CD4-positive, CD25-positive, alpha-beta regulatory T cell (primary cell): ENCODE data around the gene SH3BP5L. TPM values are rescaled to one million over a fixed set of nuclear protein-coding genes. Genes with fewer than 3 reads are reported as not detected.

ENCODE experiments used
- ATAC-seq, 2 donors: fragments of 150-1000 bp; cut with Tn5 transposase; one replicate each; pipeline ENCODE4 v1.10.0; 2021; ENCODE audit warnings: low read depth in 2 of 2, moderate number of reproducible peaks in 2 of 2, moderate library complexity in 1 of 2
- DNase-seq, 3 donors: peaks; one replicate each; pipeline versions ENCODE4 v3.0.0 to v3.0.0-alpha.2; 2012 to 2022; ENCODE audit warnings: mixed read lengths in 1 of 3
- H3K27ac ChIP-seq: one replicate; pipeline ENCODE4 v1.7.0; 2013; ENCODE audit warnings: mild to moderate bottlenecking, low read length; ENCODE audit not compliant: insufficient read depth, poor library complexity, severe bottlenecking
- H3K27me3 ChIP-seq: one replicate; pipeline ENCODE4 v1.7.0; 2013; ENCODE audit warnings: low read length; ENCODE audit not compliant: control insufficient read depth, insufficient read depth
- H3K36me3 ChIP-seq: one replicate; pipeline ENCODE4 v1.7.0; 2013; ENCODE audit warnings: mild to moderate bottlenecking, low read length, moderate library complexity; ENCODE audit not compliant: control insufficient read depth, insufficient read depth
- H3K4me1 ChIP-seq: 2 replicates; pipeline ENCODE4 v1.7.0; 2013; ENCODE audit warnings: mild to moderate bottlenecking, low read length; ENCODE audit not compliant: insufficient read depth, control insufficient read depth, poor library complexity, severe bottlenecking
- H3K4me3 ChIP-seq: one replicate; pipeline ENCODE4 v1.7.0; 2013; ENCODE audit warnings: low read depth, mild to moderate bottlenecking, low read length, moderate library complexity
- H3K9me3 ChIP-seq, 2 experiments: 1 replicate in 1 of 2; 2 replicates in 1 of 2; pipeline ENCODE4 v1.7.0; 2013; ENCODE audit warnings: low read length in 2 of 2, mild to moderate bottlenecking in 1 of 2, moderate library complexity in 1 of 2; ENCODE audit not compliant: control insufficient read depth in 2 of 2
- H3K27ac Mint-ChIP-seq, 3 donors: one replicate each; pipeline ENCODE4 v1.8.0; 2020 to 2022; ENCODE audit warnings: mild to moderate bottlenecking in 3 of 3, mixed read lengths in 3 of 3, moderate library complexity in 2 of 3
- H3K27me3 Mint-ChIP-seq: one replicate; pipeline ENCODE4 v1.8.0; 2022; ENCODE audit warnings: mild to moderate bottlenecking, mixed read lengths
- H3K36me3 Mint-ChIP-seq: one replicate; pipeline ENCODE4 v1.8.0; 2020; ENCODE audit warnings: mixed read lengths
- H3K4me1 Mint-ChIP-seq, 4 donors: one replicate each; pipeline ENCODE4 v1.8.0; 2020 to 2022; ENCODE audit warnings: mixed read lengths in 4 of 4, mild to moderate bottlenecking in 1 of 4
- H3K4me3 Mint-ChIP-seq, 4 donors: one replicate each; pipeline ENCODE4 v1.8.0; 2020 to 2022; ENCODE audit warnings: mild to moderate bottlenecking in 4 of 4, mixed read lengths in 4 of 4, moderate library complexity in 3 of 4
- H3K9me3 Mint-ChIP-seq, 7 donors: one replicate each; pipeline ENCODE4 v1.8.0; 2020 to 2022; ENCODE audit warnings: mixed read lengths in 7 of 7, mild to moderate bottlenecking in 3 of 7, moderate library complexity in 2 of 7
- polyA plus RNA-seq, 4 donors: library from polyadenylated mRNA; unstranded; fragments of 300-500 nt; fragmentation: Illumina TruSeq; gene quantifications; one replicate each; pipeline ENCODE4 v1.2.3, GENCODE V29; 2021
- total RNA-seq: library from RNA; stranded (reverse); gene quantifications from one replicate; pipeline ENCODE4 v1.2.3, GENCODE V29; 2022

SH3BP5L gene
- total and polyA plus RNA-seq, 5 donors from 2014 or later = 2.2 to 18.3 (median 5.0) TPM

DNA sequence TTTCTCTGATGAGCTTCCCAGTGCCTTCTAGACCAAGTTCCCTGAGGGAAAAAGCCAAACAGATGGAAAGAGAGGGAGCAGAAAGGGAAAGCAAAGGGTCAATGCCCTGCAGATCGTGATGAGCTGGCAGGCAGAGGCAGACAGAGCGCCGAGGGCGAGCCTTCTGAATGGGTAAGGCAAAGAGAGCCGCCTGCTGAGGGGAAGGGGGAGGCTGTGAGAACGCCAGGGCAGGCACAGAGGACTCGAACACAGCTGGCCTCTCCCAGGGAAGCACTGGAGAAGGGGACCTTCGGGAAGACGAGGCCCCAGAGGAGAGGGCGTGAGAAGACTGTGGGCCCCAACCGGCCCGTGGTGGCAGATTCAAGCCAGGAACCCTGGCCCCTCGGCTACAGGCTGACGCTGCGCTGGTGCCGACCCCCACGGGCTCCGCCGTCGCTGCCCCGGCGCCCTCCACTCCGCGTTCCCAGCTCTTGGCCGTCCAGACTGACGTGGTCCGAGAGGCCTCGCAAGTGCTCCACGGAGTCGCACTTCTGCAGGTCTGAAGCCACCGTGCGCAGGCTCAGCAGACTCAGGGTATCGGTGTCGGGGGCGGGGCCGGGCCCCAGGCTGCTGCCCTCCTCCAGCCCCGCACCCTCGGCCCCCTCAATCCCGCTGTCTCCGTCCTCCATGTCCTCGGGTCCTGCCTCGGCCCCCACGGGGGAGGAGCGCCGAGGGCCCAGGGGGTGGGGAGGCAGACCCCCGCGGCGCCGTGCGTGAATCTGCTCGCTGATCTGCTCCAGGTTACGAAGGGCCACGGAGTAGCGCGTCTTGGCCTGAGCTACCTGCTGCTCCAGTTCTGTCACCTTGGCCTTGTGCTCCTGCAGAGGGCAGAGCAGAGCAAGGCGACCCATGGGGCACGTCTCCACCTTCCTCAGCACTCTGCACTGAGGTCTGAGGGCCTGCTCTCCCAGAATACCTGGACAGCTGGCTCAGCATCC is 13.9 kb downstream of the SH3BP5L start:
- no peaks in the 10 kb centered on the region for H3K9me3 ChIP-seq
- peaks cover 43% of the 10 kb centered on the region for H3K36me3 ChIP-seq
- ATAC-seq (no peak), DNase-seq (peak in 1 of 3 donors; percentile 22)
- no peaks in the 10 kb centered on the region for H3K9me3 Mint-ChIP-seq
- H3K27me3 ChIP-seq = no peaks in the 10 kb centered on the region
- peak overlapping the region in 1 of 4 donors; percentile 64 for H3K4me3 Mint-ChIP-seq
- peaks cover 41% of the 10 kb centered on the region for H3K36me3 Mint-ChIP-seq
- H3K27ac ChIP-seq = no peak overlapping the region
- H3K27ac Mint-ChIP-seq = peak overlapping the region in 1 of 3 donors; percentile 73
- no peaks in the 10 kb centered on the region for H3K27me3 Mint-ChIP-seq
- no peak overlapping the region for H3K4me3 ChIP-seq
- peaks cover 8 to 20% (median 11%) of the 10 kb centered on the region in 4 donors for H3K4me1 Mint-ChIP-seq
- H3K4me1 ChIP-seq = peaks cover 9% of the 10 kb centered on the region

DNA sequence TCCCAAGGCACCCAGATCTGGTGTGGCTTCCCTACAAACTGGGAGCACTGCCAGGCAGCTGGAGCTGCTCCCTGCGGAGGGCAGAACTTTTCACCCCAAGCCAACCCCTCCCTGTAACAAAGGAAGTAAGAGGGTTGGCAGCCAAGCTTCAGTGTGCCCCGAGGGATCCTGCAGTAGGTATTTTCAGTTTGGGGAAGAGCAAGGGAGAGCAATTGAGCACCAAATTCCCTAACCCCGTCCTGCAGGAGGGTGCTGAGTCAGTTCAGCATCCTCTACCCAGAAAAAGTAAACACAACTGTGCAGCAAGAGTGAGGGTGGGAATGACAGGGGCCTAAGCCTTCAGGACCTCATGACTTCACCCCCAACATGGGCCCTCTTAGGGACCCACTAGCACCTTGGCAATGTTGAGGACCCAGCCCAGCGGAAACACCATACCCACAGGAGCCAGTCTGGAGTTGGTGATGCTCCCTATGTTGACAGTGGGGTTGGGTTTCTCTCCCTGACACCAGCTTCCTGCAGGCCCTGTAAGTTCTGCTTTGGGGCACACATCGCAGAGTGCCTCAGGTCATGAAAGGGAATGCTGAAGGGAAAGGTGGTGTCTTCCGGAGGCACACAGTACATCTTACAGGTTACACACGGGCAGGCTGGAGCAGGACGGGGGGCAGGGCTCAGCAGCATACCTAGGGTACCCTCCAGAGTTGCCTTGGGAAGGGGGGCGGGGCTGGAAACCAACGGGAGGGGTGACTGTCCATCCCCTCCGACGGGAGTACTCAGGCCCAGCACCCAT is 14.8 kb downstream of the SH3BP5L start:
- peaks cover 6 to 12% (median 7%) of the 10 kb centered on the region in 4 donors for H3K4me1 Mint-ChIP-seq
- ATAC-seq (no peak), DNase-seq (no peak)
- no peaks in the 10 kb centered on the region for H3K27me3 ChIP-seq
- H3K36me3 Mint-ChIP-seq = peaks cover 32% of the 10 kb centered on the region
- no peak overlapping the region for H3K27ac ChIP-seq
- H3K4me1 ChIP-seq = peaks cover under 1% of the 10 kb centered on the region
- H3K36me3 ChIP-seq = peaks cover 37% of the 10 kb centered on the region
- H3K27ac Mint-ChIP-seq = no peak overlapping the region
- H3K27me3 Mint-ChIP-seq = no peaks in the 10 kb centered on the region
- H3K9me3 ChIP-seq = no peaks in the 10 kb centered on the region
- H3K4me3 ChIP-seq = no peak overlapping the region
- no peaks in the 10 kb centered on the region for H3K9me3 Mint-ChIP-seq
- H3K4me3 Mint-ChIP-seq = peak overlapping the region in 1 of 4 donors; percentile 64

DNA sequence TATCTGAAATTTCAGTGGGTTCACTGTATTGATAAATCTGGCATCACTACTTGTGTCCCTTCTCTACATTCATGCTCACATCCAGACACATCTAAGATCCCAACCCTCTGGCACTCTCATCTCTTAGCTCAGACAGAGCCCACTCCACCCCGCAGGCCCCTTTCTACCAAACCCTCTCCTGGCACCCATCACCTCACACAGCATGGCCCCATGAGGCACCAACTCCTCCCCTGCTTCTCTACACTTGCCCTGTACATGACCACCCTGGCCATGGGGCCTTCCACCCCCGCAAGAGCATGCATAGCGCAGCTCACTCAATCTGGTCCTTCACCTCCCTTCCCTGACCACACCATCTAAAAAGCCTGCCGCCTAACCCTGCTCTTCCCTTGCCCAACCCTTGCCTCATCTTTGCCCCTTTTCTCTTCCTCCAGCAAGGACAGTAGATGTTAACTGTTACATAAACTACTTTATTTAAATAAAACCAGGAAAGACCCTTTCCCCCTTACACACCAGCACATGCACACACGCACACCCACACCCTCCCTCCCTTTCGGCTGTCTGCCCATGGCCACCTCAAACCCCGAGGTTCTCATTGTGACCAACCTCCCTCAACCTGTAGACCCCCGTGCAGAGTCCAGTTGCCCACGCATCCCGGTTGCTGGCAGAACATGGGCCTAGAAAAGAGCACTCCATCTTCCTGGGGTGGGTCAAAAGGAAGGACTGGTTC is 15.6 kb downstream of the SH3BP5L start:
- Histone ChIP-seq H3K27me3 (no peaks in the 10 kb centered on the region), H3K36me3 (peaks cover 30% of the 10 kb centered on the region), H3K27ac (no peak overlapping the region), H3K4me3 (no peak overlapping the region), H3K9me3 (no peaks in the 10 kb centered on the region), H3K4me1 (no peaks in the 10 kb centered on the region)
- DNase-seq = no peak
- Mint-ChIP-seq H3K36me3 (peaks cover 26% of the 10 kb centered on the region), H3K4me1 (peaks cover 0 to 8% (median 4%) of the 10 kb centered on the region in 4 donors), H3K9me3 (no peaks in the 10 kb centered on the region), H3K4me3 (no peak overlapping the region), H3K27ac (peak overlapping the region in 2 of 3 donors; percentile 27 to 70), H3K27me3 (no peaks in the 10 kb centered on the region)
- ATAC-seq = no peak

DNA sequence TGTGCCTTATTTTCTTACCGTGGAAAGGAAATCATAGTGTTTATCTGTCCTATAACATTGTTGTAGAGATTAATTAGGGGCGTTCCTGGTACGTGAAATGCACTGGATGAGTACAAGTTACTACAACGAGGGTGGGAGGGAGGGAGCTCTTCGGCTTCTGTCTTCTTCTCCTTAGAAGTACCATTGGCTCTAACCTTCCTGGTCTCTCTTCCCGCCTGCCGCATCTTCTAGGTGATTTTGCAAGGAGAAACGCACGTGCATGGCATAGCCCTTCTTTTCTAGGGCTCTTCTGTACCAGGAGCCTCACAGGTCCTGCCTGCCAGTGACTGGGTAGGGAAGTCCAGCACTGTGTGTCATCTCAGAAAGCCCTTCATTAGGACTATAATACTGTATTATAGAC is 16.8 kb downstream of the SH3BP5L start:
- no peak for ATAC-seq
- H3K27me3 ChIP-seq = no peaks in the 10 kb centered on the region
- Mint-ChIP-seq H3K27me3 (no peaks in the 10 kb centered on the region), H3K9me3 (peaks cover 0 to under 1% (median 0%) of the 10 kb centered on the region in 7 donors), H3K36me3 (peaks cover 19% of the 10 kb centered on the region), H3K4me3 (no peak overlapping the region), H3K27ac (no peak overlapping the region), H3K4me1 (peaks cover 0 to 15% (median 2%) of the 10 kb centered on the region in 4 donors)
- no peak overlapping the region for H3K27ac ChIP-seq
- H3K36me3 ChIP-seq = peaks cover 18% of the 10 kb centered on the region
- no peaks in the 10 kb centered on the region for H3K9me3 ChIP-seq
- no peak for DNase-seq
- no peaks in the 10 kb centered on the region for H3K4me1 ChIP-seq
- no peak overlapping the region for H3K4me3 ChIP-seq

DNA sequence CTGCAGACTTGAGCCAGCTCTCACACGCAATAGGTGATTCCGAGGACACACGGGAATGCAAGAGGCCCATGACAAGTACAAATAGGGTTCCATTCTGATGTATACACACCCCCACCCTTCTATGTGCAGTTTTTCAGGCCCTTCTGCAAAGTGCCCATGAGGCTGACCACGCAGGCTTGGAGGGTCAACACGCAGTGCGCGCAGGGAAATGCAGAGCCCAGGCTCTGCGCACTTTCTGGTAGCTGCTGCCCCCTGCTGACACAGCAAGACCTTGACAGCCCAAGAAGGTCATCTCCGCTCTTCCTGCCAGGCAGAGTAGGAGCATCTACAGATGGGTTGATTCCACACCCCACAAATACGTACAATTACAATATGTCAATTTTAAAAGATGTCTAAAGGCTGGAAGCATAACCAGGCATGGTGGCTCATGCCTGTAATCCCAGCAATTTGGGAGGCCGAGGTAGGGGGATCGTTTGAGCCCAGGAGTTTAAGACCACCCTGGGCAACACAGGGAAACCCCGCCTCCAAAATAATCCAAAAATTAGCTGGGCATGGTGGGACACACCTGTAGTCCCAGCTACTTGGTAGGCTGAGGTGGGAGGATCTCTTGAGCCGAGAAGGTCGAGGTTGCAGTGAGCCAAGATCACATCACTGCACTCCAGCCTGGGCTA is 18.5 kb downstream of the SH3BP5L start:
- H3K4me3 ChIP-seq = no peak overlapping the region
- H3K4me3 Mint-ChIP-seq = no peak overlapping the region
- no peaks in the 10 kb centered on the region for H3K9me3 ChIP-seq
- H3K27ac ChIP-seq = no peak overlapping the region
- peak overlapping the region in 2 of 3 donors; percentile 41 to 67 for H3K27ac Mint-ChIP-seq
- H3K36me3 ChIP-seq = peaks cover 2% of the 10 kb centered on the region
- no peaks in the 10 kb centered on the region for H3K27me3 ChIP-seq
- peaks cover 0 to 15% (median 2%) of the 10 kb centered on the region in 4 donors for H3K4me1 Mint-ChIP-seq
- H3K36me3 Mint-ChIP-seq = peaks cover 8% of the 10 kb centered on the region
- H3K9me3 Mint-ChIP-seq = peaks cover 0 to 2% (median 0%) of the 10 kb centered on the region in 7 donors
- H3K27me3 Mint-ChIP-seq = no peaks in the 10 kb centered on the region
- no peaks in the 10 kb centered on the region for H3K4me1 ChIP-seq
- ATAC-seq (peak; percentile 52 to 72), DNase-seq (peak; percentile 11 to 60 (median 38))

DNA sequence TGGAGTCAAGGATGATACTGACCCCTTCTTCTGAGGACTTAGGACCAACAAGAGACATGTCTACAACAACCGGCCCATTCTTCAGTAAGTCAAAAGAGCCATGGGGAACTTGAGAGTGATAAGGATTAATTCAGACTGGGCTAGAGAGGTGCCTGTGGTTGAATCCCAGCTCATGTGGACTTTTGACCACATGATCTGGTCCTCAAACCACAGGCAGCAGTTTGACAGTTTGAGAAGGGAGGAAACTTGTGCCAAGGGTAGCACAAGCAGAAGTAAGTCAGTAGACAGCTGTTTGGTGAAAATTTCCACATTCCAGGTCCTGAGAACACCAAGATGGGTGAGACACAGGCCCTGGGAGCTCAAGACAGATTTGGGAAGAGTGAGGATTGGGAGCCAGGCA is 19.8 kb downstream of the SH3BP5L start:
- Histone ChIP-seq H3K27ac (no peak overlapping the region), H3K36me3 (no peaks in the 10 kb centered on the region), H3K4me3 (no peak overlapping the region), H3K4me1 (no peaks in the 10 kb centered on the region), H3K27me3 (no peaks in the 10 kb centered on the region), H3K9me3 (no peaks in the 10 kb centered on the region)
- DNase-seq (no peak), ATAC-seq (no peak)
- Mint-ChIP-seq H3K4me3 (no peak overlapping the region), H3K9me3 (peaks cover 0 to 2% (median 0%) of the 10 kb centered on the region in 7 donors), H3K36me3 (peaks cover 3% of the 10 kb centered on the region), H3K27ac (peak overlapping the region in 2 of 3 donors; percentile 30 to 48), H3K27me3 (peaks cover 4% of the 10 kb centered on the region), H3K4me1 (peaks cover 0 to 15% (median 2%) of the 10 kb centered on the region in 4 donors)
